GM23338 (cell line): ENCODE data around the gene METRNL. TPM values are rescaled to one million over a fixed set of nuclear protein-coding genes. Genes with fewer than 3 reads are reported as not detected.
A peak's percentile ranks its signal among the peaks of the same experiment; 100 is the strongest.

Experiments used
- ATAC-seq: fragments of 200-7000 bp; cut with Tn5 transposase; 3 replicates; pipeline ENCODE4 v1.9.1; 2020
- DNase-seq: peaks from one replicate; pipeline ENCODE4 v3.0.0-alpha.2; 2015; ENCODE audit warnings: low spot score
- H2AFZ ChIP-seq: fragments of 200-600 bp; sonication (generic); 2 replicates; pipeline ENCODE4 v1.8.0; 2016; ENCODE audit warnings: antibody characterized with exemption, mild to moderate bottlenecking, moderate library complexity
- H3F3A ChIP-seq: fragments of 200-600 bp; sonication (generic); replicated peaks from 2 replicates; pipeline ENCODE4 v1.8.0; 2017; ENCODE audit warnings: antibody characterized with exemption, mixed run types, low read depth
- H3K27ac ChIP-seq: fragments of 200-600 bp; sonication (generic); 2 replicates; pipeline ENCODE4 v1.6.1; 2016; ENCODE audit warnings: low read depth
- H3K27me3 ChIP-seq: fragments of 200-600 bp; sonication (generic); 2 replicates; pipeline ENCODE4 v1.8.0; 2016; ENCODE audit warnings: mild to moderate bottlenecking, mixed run types, moderate library complexity; ENCODE audit not compliant: insufficient read depth
- H3K36me3 ChIP-seq: fragments of 200-600 bp; sonication (generic); 2 replicates; pipeline ENCODE4 v1.8.0; 2016; ENCODE audit warnings: mild to moderate bottlenecking; ENCODE audit not compliant: insufficient read depth
- H3K4me1 ChIP-seq: fragments of 200-600 bp; sonication (generic); 2 replicates; pipeline ENCODE4 v1.8.0; 2016; ENCODE audit warnings: mild to moderate bottlenecking, moderate library complexity; ENCODE audit not compliant: insufficient read depth
- H3K4me2 ChIP-seq: fragments of 200-600 bp; sonication (generic); 2 replicates; pipeline ENCODE4 v1.7.1; 2017; ENCODE audit warnings: mixed run types
- H3K4me3 ChIP-seq: fragments of 200-600 bp; sonication (generic); 2 replicates; pipeline ENCODE4 v1.6.1; 2016; ENCODE audit warnings: mixed run types
- H3K79me2 ChIP-seq: fragments of 200-600 bp; sonication (generic); replicated peaks from 2 replicates; pipeline ENCODE4 v1.8.0; 2017; ENCODE audit warnings: mild to moderate bottlenecking; ENCODE audit not compliant: insufficient read depth
- H3K9me2 ChIP-seq: fragments of 200-600 bp; sonication (generic); 2 replicates; pipeline ENCODE4 v1.8.0; 2017; ENCODE audit not compliant: insufficient read depth
- H4K20me1 ChIP-seq: fragments of 200-600 bp; sonication (generic); replicated peaks from 2 replicates; pipeline ENCODE4 v1.8.0; 2017; ENCODE audit warnings: mild to moderate bottlenecking; ENCODE audit not compliant: insufficient read depth
- H3K27ac Mint-ChIP-seq: 2 replicates; pipeline ENCODE4 v1.8.0; 2020; ENCODE audit warnings: inconsistent platforms, mild to moderate bottlenecking, moderate library complexity, mixed read lengths
- H3K27me3 Mint-ChIP-seq: 3 replicates; pipeline ENCODE4 v1.8.0; 2022; ENCODE audit warnings: low read depth, mild to moderate bottlenecking, moderate library complexity, mixed read lengths, inconsistent platforms; ENCODE audit not compliant: insufficient read depth, poor library complexity
- H3K36me3 Mint-ChIP-seq: 3 replicates; pipeline ENCODE4 v1.8.0; 2021; ENCODE audit warnings: low read depth, mild to moderate bottlenecking, inconsistent platforms, moderate library complexity, mixed read lengths
- H3K4me1 Mint-ChIP-seq: 3 replicates; pipeline ENCODE4 v1.8.0; 2020; ENCODE audit warnings: mild to moderate bottlenecking, inconsistent platforms, mixed read lengths
- H3K4me3 Mint-ChIP-seq: 3 replicates; pipeline ENCODE4 v1.8.0; 2021; ENCODE audit warnings: moderate library complexity, mild to moderate bottlenecking, inconsistent platforms, mixed read lengths
- H3K9me3 Mint-ChIP-seq: 3 replicates; pipeline ENCODE4 v1.8.0; 2020; ENCODE audit warnings: moderate library complexity, mild to moderate bottlenecking, inconsistent platforms, mixed read lengths
- CREB1 ChIP-seq: fragments of 250-450 bp; sonication (Bioruptor Pico); IDR thresholded peaks from 2 replicates; pipeline ENCODE4 v1.5.0; 2020; ENCODE audit warnings: low read depth, mild to moderate bottlenecking, moderate library complexity
- CTCF ChIP-seq, 2 experiments: fragments of 200-600 bp in 1 of 2; sonication (generic) in 1 of 2; conservative IDR thresholded peaks; 2 replicates each; pipeline versions ENCODE4 v1.5.1 to v1.6.1; 2016 to 2017; ENCODE audit warnings: antibody characterized with exemption in 2 of 2, low read depth in 2 of 2, mild to moderate bottlenecking in 2 of 2, moderate library complexity in 1 of 2
- JUNB ChIP-seq: IDR thresholded peaks from one replicate; pipeline ENCODE4 v1.6.1; 2016; ENCODE audit warnings: antibody characterized with exemption; ENCODE audit not compliant: unreplicated experiment
- POLR2AphosphoS5 ChIP-seq: IDR thresholded peaks from 2 replicates; pipeline ENCODE4 v1.6.1; 2016; ENCODE audit warnings: antibody characterized with exemption, low read depth
- STAT1 ChIP-seq: IDR thresholded peaks from one replicate; pipeline ENCODE4 v1.6.1; 2016; ENCODE audit warnings: antibody characterized with exemption; ENCODE audit not compliant: unreplicated experiment
- ZNF331 ChIP-seq: fragments of 250-450 bp; sonication (Bioruptor Pico); IDR thresholded peaks from 2 replicates; pipeline ENCODE4 v1.5.0; 2020; ENCODE audit warnings: low read depth, mild to moderate bottlenecking, moderate library complexity
- ZNF462 ChIP-seq: fragments of 250-450 bp; sonication (Bioruptor Pico); IDR thresholded peaks from 2 replicates; pipeline ENCODE4 v1.5.0; 2020; ENCODE audit warnings: mild to moderate bottlenecking, moderate library complexity
- polyA plus RNA-seq: library from polyadenylated mRNA; unstranded; fragments of >200 nt; fragmentation: Nextera tagmentation; extraction: Ambion mirVana; gene quantifications from 2 replicates; pipeline ENCODE4 v1.2.1, GENCODE V29; 2016
- total RNA-seq: library from RNA; depleted of rRNA; stranded (reverse); fragments of >200 nt; shearing (Covaris generic); gene quantifications from 2 replicates; pipeline ENCODE4 v1.2.3, GENCODE V29; 2014
- TF ChIP-seq, protein P1 (sequence below): IDR thresholded peaks from one replicate; pipeline ENCODE4 v1.6.1; 2018; ENCODE audit warnings: antibody characterized with exemption; ENCODE audit not compliant: unreplicated experiment
- TF ChIP-seq, protein P2 (sequence below): IDR thresholded peaks from 2 replicates; pipeline ENCODE4 v1.6.1; 2016; ENCODE audit warnings: antibody characterized with exemption

Gene METRNL
- total and polyA plus RNA-seq, 2 experiments from 2014 or later: 12.2 to 20.2 TPM

GRCh38 chr17:83080858-83081683 lies 1.7 kb downstream of the METRNL start (continued):
- TF ChIP-seq, protein P1, sequence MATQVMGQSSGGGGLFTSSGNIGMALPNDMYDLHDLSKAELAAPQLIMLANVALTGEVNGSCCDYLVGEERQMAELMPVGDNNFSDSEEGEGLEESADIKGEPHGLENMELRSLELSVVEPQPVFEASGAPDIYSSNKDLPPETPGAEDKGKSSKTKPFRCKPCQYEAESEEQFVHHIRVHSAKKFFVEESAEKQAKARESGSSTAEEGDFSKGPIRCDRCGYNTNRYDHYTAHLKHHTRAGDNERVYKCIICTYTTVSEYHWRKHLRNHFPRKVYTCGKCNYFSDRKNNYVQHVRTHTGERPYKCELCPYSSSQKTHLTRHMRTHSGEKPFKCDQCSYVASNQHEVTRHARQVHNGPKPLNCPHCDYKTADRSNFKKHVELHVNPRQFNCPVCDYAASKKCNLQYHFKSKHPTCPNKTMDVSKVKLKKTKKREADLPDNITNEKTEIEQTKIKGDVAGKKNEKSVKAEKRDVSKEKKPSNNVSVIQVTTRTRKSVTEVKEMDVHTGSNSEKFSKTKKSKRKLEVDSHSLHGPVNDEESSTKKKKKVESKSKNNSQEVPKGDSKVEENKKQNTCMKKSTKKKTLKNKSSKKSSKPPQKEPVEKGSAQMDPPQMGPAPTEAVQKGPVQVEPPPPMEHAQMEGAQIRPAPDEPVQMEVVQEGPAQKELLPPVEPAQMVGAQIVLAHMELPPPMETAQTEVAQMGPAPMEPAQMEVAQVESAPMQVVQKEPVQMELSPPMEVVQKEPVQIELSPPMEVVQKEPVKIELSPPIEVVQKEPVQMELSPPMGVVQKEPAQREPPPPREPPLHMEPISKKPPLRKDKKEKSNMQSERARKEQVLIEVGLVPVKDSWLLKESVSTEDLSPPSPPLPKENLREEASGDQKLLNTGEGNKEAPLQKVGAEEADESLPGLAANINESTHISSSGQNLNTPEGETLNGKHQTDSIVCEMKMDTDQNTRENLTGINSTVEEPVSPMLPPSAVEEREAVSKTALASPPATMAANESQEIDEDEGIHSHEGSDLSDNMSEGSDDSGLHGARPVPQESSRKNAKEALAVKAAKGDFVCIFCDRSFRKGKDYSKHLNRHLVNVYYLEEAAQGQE: no peak
- TF ChIP-seq POLR2AphosphoS5: no peak
- TF ChIP-seq STAT1: no peak
- TF ChIP-seq CTCF (conservative IDR thresholded peaks at IDR 0.05; ENCODE audit: low read depth in 2 of 2): no peak
- TF ChIP-seq, protein P2, sequence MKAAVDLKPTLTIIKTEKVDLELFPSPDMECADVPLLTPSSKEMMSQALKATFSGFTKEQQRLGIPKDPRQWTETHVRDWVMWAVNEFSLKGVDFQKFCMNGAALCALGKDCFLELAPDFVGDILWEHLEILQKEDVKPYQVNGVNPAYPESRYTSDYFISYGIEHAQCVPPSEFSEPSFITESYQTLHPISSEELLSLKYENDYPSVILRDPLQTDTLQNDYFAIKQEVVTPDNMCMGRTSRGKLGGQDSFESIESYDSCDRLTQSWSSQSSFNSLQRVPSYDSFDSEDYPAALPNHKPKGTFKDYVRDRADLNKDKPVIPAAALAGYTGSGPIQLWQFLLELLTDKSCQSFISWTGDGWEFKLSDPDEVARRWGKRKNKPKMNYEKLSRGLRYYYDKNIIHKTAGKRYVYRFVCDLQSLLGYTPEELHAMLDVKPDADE: no peak

GRCh38 chr17:83081684-83082201 lies 2.3 kb downstream of the METRNL start:
- Histone ChIP-seq H3K4me1 (peaks cover 23% of the 10 kb centered on the region), H3K4me2 (peak overlapping the region; percentile 83), H3F3A (0 out of 2 replicates have a peak, but pooled peaks cover 6% of the 10 kb centered on the region), H3K4me3 (peak overlapping the region; percentile 59), H2AFZ (no peak overlapping the region), H3K36me3 (no peaks in the 10 kb centered on the region), H3K27ac (no peak overlapping the region), H4K20me1 (no peaks in the 10 kb centered on the region; the same call in 1 of the 2 replicates), H3K27me3 (peaks cover 34% of the 10 kb centered on the region), H3K79me2 (peaks cover 44% of the 10 kb centered on the region), H3K9me2 (no peaks in the 10 kb centered on the region)
- ATAC-seq (no peak), DNase-seq (no peak)
- H3K27me3 Mint-ChIP-seq: peaks cover 37% of the 10 kb centered on the region
- H3K4me3 Mint-ChIP-seq: peak overlapping the region; percentile 71
- peaks cover 46% of the 10 kb centered on the region for H3K4me1 Mint-ChIP-seq
- no peak overlapping the region for H3K27ac Mint-ChIP-seq
- H3K9me3 Mint-ChIP-seq: no peaks in the 10 kb centered on the region; the same call in 2 of the 3 replicates
- H3K36me3 Mint-ChIP-seq: peaks cover 19% of the 10 kb centered on the region; the same call in 2 of the 3 replicates
- no peak for TF ChIP-seq JUNB
- TF ChIP-seq, protein P2: no peak
- TF ChIP-seq ZNF331 (CRISPR knock-in tag): no peak
- no peak for TF ChIP-seq ZNF462
- TF ChIP-seq CREB1 (CRISPR knock-in tag): no peak
